Gastroesophageal sphincter (tissue), 4 donors: ENCODE results near the gene APOBEC3G. TPM values are rescaled to one million over a fixed set of nuclear protein-coding genes. Genes with fewer than 3 reads are reported as not detected.

Source experiments
- ATAC-seq: fragments of 150-250 bp; one replicate; pipeline ENCODE4 v1.9.1; 2016; ENCODE audit warnings: mild to moderate bottlenecking, moderate library complexity
- H3K27ac ChIP-seq, 4 donors: fragments of 200-600 bp; sonication (generic) in 3 of 4; 1 replicate in 3 of 4; 2 replicates in 1 of 4; pipeline ENCODE4 v1.5.1; 2016 to 2019
- H3K27me3 ChIP-seq: fragments of 200-600 bp; sonication (generic); one replicate; pipeline ENCODE4 v1.5.1; 2019
- H3K36me3 ChIP-seq, 2 donors: fragments of 200-600 bp; sonication (generic); one replicate each; pipeline ENCODE4 v1.5.1; 2019; ENCODE audit warnings: control low read depth in 1 of 2
- H3K4me1 ChIP-seq, 3 donors: fragments of 200-600 bp; sonication (generic); 1 replicate in 2 of 3; 2 replicates in 1 of 3; pipeline ENCODE4 v1.5.1; 2016 to 2019; ENCODE audit warnings: control low read depth in 2 of 3
- H3K4me3 ChIP-seq, 2 donors: fragments of 200-600 bp; sonication (generic); one replicate each; pipeline ENCODE4 v1.5.1; 2019; ENCODE audit warnings: mild to moderate bottlenecking in 1 of 2, moderate library complexity in 1 of 2
- H3K9me3 ChIP-seq, 3 donors: fragments of 200-600 bp; sonication (generic); one replicate each; pipeline ENCODE4 v1.5.1; 2017 to 2019; ENCODE audit warnings: control low read depth in 2 of 3
- CTCF ChIP-seq, 4 experiments: fragments of 200-600 bp in 2 of 4; fragments of 450-650 bp in 2 of 4; sonication (generic) in 1 of 4; IDR thresholded peaks; one replicate each; pipeline ENCODE4 v1.5.1; 2017 to 2019; ENCODE audit warnings: antibody characterized with exemption in 4 of 4, mild to moderate bottlenecking in 2 of 4, moderate library complexity in 2 of 4
- EP300 ChIP-seq: sonication (generic); formaldehyde crosslinking; IDR thresholded peaks from one replicate; pipeline ENCODE4 v1.6.1; 2017; ENCODE audit warnings: antibody characterized with exemption, mild to moderate bottlenecking
- POLR2A ChIP-seq, 2 donors: fragments of 450-650 bp; IDR thresholded peaks; one replicate each; pipeline ENCODE4 v1.6.1; 2017; ENCODE audit warnings: antibody characterized with exemption in 2 of 2, mild to moderate bottlenecking in 2 of 2, moderate library complexity in 1 of 2
- POLR2AphosphoS5 ChIP-seq: sonication (generic); formaldehyde crosslinking; IDR thresholded peaks from one replicate; pipeline ENCODE4 v1.6.1; 2017; ENCODE audit warnings: antibody characterized with exemption
- WGBS, 2 donors: methylation state at CpG; one replicate each; pipeline ENCODE4 v1.1.5; 2018; ENCODE audit warnings: low coverage in 1 of 2; 5-methylcytosine and 5-hydroxymethylcytosine counted together
- total RNA-seq, 4 donors: library from RNA; depleted of rRNA; stranded (reverse); fragments of >200 nt; gene quantifications; one replicate each; pipeline ENCODE4 v1.1.0, GENCODE V29; 2016

APOBEC3G gene
- total RNA-seq, 4 donors from 2014 or later: 3.2 to 8.3 (median 7.3) TPM

GRCh38 chr22:39084666-39085065 lies 7.6 kb downstream of the APOBEC3G start:
- no peaks in the 10 kb centered on the region for H3K27me3 ChIP-seq
- no peak for TF ChIP-seq CTCF (IDR thresholded peaks at IDR 0.05)
- TF ChIP-seq POLR2A (IDR thresholded peaks at IDR 0.05): no peak
- no peak for TF ChIP-seq POLR2AphosphoS5
- no peak for TF ChIP-seq EP300
- peaks cover 0 to 15% (median 4%) of the 10 kb centered on the region in 3 donors for H3K4me1 ChIP-seq
- WGBS, 2 donors: 80% methylated on average over 2 of the region's 8 CpGs; no CpG with 5 or more reads in 1 of the 2 donors
- H3K36me3 ChIP-seq: peaks cover 0 to 24% of the 10 kb centered on the region in 2 donors
- H3K9me3 ChIP-seq: no peaks in the 10 kb centered on the region
- H3K4me3 ChIP-seq: no peak overlapping the region
- no peak overlapping the region for H3K27ac ChIP-seq
- ATAC-seq: no peak

GRCh38 chr22:39087098-39087497 lies 10.0 kb downstream of the APOBEC3G start:
- 93 to 100% methylated on average over 3 of the region's 6 CpGs for WGBS, 2 donors
- ATAC-seq: no peak
- Histone ChIP-seq H3K4me3 (no peak overlapping the region), H3K4me1 (peaks cover 0 to 15% (median 4%) of the 10 kb centered on the region in 3 donors), H3K27ac (no peak overlapping the region), H3K9me3 (no peaks in the 10 kb centered on the region), H3K36me3 (peaks cover 0 to under 1% of the 10 kb centered on the region in 2 donors), H3K27me3 (no peaks in the 10 kb centered on the region)
- TF ChIP-seq POLR2AphosphoS5 (no peak), CTCF (IDR thresholded peaks at IDR 0.05) (no peak), POLR2A (IDR thresholded peaks at IDR 0.05) (no peak), EP300 (no peak)

GRCh38 chr22:39087881-39088684 lies 11.0 kb downstream of the APOBEC3G start:
- Histone ChIP-seq H3K36me3 (no peaks in the 10 kb centered on the region), H3K27me3 (no peaks in the 10 kb centered on the region), H3K27ac (peak overlapping the region in 2 of 4 donors; percentile 4 to 42), H3K9me3 (no peaks in the 10 kb centered on the region), H3K4me1 (peaks cover 0 to 15% (median 4%) of the 10 kb centered on the region in 3 donors), H3K4me3 (no peak overlapping the region)
- peak; percentile 72 for ATAC-seq
- WGBS, 2 donors: 47 to 48% methylated on average over 7 to 10 of the region's 18 CpGs
- TF ChIP-seq EP300 (no peak), POLR2AphosphoS5 (no peak), POLR2A (IDR thresholded peaks at IDR 0.05) (no peak), CTCF (IDR thresholded peaks at IDR 0.05) (no peak)

GRCh38 chr22:39088685-39089032 lies 11.6 kb downstream of the APOBEC3G start:
- no CpG with 5 or more reads among the region's 5 CpGs for WGBS, 2 donors
- Histone ChIP-seq H3K27ac (no peak overlapping the region), H3K27me3 (no peaks in the 10 kb centered on the region), H3K9me3 (no peaks in the 10 kb centered on the region), H3K4me1 (peaks cover 0 to 15% (median 4%) of the 10 kb centered on the region in 3 donors), H3K36me3 (no peaks in the 10 kb centered on the region), H3K4me3 (no peak overlapping the region)
- TF ChIP-seq POLR2A (IDR thresholded peaks at IDR 0.05) (no peak), EP300 (no peak), CTCF (IDR thresholded peaks at IDR 0.05) (no peak), POLR2AphosphoS5 (no peak)
- no peak for ATAC-seq

- H3K27me3 ChIP-seq: no peaks in the 10 kb centered on the region
- H3K27ac ChIP-seq: no peak overlapping the region
- no peaks in the 10 kb centered on the region for H3K9me3 ChIP-seq
- H3K36me3 ChIP-seq: no peaks in the 10 kb centered on the region
- H3K4me1 ChIP-seq: peaks cover 0 to 15% (median 4%) of the 10 kb centered on the region in 3 donors
- no peak for TF ChIP-seq POLR2AphosphoS5
- TF ChIP-seq CTCF (IDR thresholded peaks at IDR 0.05): no peak
- TF ChIP-seq EP300: no peak
- TF ChIP-seq POLR2A (IDR thresholded peaks at IDR 0.05): no peak
- no peak for ATAC-seq
- H3K4me3 ChIP-seq: no peak overlapping the region
- WGBS, 2 donors: 80 to 83% methylated on average over 1 of the region's 6 CpGs
Observed at GRCh38 chr22:39089928-39090327, 12.9 kb downstream of the APOBEC3G start.
